ENCODE results near the gene SIGLEC14.

DNA sequence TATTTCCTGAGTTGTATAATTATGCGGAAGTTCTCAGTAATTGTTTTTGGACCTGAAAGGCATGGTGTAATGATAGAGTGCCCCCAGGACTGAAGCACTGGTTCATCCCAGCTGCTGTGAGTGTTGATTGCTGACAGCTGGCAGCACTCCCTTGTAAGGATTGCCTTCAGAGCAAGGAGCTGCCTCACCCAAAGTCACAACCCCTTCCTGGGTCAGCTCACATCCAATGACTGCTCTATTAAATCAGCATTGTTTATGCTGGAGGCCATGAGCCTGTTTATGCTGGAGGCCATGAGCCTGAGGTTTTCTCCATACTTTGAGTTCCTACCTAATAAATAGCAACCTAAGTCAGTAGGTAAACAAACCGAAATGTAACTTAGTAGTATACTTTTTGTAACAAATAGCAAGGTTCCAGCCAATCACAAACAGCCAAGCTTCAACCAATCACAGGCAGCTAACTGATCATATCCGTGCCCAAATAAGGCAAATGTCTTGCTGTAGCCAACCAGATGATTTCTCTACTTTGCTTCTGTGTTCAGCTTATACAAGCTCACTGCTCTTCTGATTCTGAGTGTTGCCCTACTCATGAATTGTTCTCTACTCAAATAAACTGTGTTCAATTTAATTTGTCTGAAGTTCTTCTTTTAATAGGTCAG is 34.8 kb upstream of the SIGLEC14 start:
- TF ChIP-seq, protein P1, sequence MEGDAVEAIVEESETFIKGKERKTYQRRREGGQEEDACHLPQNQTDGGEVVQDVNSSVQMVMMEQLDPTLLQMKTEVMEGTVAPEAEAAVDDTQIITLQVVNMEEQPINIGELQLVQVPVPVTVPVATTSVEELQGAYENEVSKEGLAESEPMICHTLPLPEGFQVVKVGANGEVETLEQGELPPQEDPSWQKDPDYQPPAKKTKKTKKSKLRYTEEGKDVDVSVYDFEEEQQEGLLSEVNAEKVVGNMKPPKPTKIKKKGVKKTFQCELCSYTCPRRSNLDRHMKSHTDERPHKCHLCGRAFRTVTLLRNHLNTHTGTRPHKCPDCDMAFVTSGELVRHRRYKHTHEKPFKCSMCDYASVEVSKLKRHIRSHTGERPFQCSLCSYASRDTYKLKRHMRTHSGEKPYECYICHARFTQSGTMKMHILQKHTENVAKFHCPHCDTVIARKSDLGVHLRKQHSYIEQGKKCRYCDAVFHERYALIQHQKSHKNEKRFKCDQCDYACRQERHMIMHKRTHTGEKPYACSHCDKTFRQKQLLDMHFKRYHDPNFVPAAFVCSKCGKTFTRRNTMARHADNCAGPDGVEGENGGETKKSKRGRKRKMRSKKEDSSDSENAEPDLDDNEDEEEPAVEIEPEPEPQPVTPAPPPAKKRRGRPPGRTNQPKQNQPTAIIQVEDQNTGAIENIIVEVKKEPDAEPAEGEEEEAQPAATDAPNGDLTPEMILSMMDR (IDR thresholded peaks at IDR 0.05): no peak
- TF ChIP-seq POLR2A (IDR thresholded peaks at IDR 0.05): no peak

Data from body of pancreas (tissue), 4 donors.